Naive thymus-derived CD4-positive, alpha-beta T cell (primary cell): Measurements from ENCODE around the gene ERMN. TPM values are rescaled to one million over a fixed set of nuclear protein-coding genes. Genes with fewer than 3 reads are reported as not detected.
A peak's percentile ranks its signal among the peaks of the same experiment; 100 is the strongest.

ENCODE experiments used
- ATAC-seq: fragments of 150-1000 bp; cut with Tn5 transposase; 2 replicates; pipeline ENCODE4 v1.10.0; 2021; ENCODE audit warnings: mild to moderate bottlenecking, moderate library complexity
- CTCF ChIA-PET: fragments of 350-600 bp; sonication (Branson Sonifier 250); formaldehyde crosslinking; loops from one replicate; lab custom pipeline; 2021; ENCODE audit warnings: antibody characterized with exemption; lab: Charles Lee
- POLR2A ChIA-PET: fragments of 350-600 bp; sonication (Branson Sonifier 250); formaldehyde crosslinking; loops from one replicate; lab custom pipeline; 2021; ENCODE audit warnings: antibody characterized with exemption, inconsistent platforms; lab: Charles Lee
- DNase-seq, 9 donors: peaks; one replicate each; pipeline versions ENCODE4 v3.0.0 to v3.0.0-alpha.2; 2020 to 2022; ENCODE audit warnings: mixed read lengths in 1 of 9
- H3K27ac ChIP-seq: one replicate; pipeline ENCODE4 v1.7.0; 2013; ENCODE audit warnings: mild to moderate bottlenecking, low read depth, low read length, moderate library complexity
- H3K27me3 ChIP-seq, 2 donors: one replicate each; pipeline ENCODE4 v1.7.0; 2013; ENCODE audit warnings: low read length in 2 of 2, mild to moderate bottlenecking in 2 of 2, moderate library complexity in 2 of 2; ENCODE audit not compliant: control insufficient read depth in 2 of 2, insufficient read depth in 2 of 2
- H3K36me3 ChIP-seq, 3 experiments: 1 replicate in 2 of 3; 2 replicates in 1 of 3; pipeline ENCODE4 v1.7.0; 2013; ENCODE audit warnings: low read length in 3 of 3, mild to moderate bottlenecking in 3 of 3, moderate library complexity in 1 of 3; ENCODE audit not compliant: insufficient read depth in 3 of 3, control insufficient read depth in 2 of 3
- H3K4me1 ChIP-seq, 2 donors: one replicate each; pipeline ENCODE4 v1.7.0; 2013; ENCODE audit warnings: low read length in 2 of 2, mild to moderate bottlenecking in 2 of 2, moderate library complexity in 1 of 2; ENCODE audit not compliant: control insufficient read depth in 2 of 2, insufficient read depth in 2 of 2
- H3K4me3 ChIP-seq: 2 replicates; pipeline ENCODE4 v1.7.0; 2013; ENCODE audit warnings: mild to moderate bottlenecking, low read length
- H3K9me3 ChIP-seq, 3 experiments: 1 replicate in 2 of 3; 2 replicates in 1 of 3; pipeline ENCODE4 v1.7.0; 2013; ENCODE audit warnings: low read length in 3 of 3; ENCODE audit not compliant: control insufficient read depth in 2 of 3
- H3K27ac Mint-ChIP-seq, 9 donors: one replicate each; pipeline ENCODE4 v1.8.0; 2020 to 2022; ENCODE audit warnings: mixed read lengths in 9 of 9, mild to moderate bottlenecking in 8 of 9, moderate library complexity in 5 of 9, inconsistent platforms in 2 of 9
- H3K27me3 Mint-ChIP-seq, 5 donors: one replicate each; pipeline ENCODE4 v1.8.0; 2021 to 2022; ENCODE audit warnings: mixed read lengths in 5 of 5, mild to moderate bottlenecking in 1 of 5
- H3K36me3 Mint-ChIP-seq, 5 donors: one replicate each; pipeline ENCODE4 v1.8.0; 2020 to 2022; ENCODE audit warnings: mixed read lengths in 5 of 5, mild to moderate bottlenecking in 3 of 5, inconsistent platforms in 1 of 5
- H3K4me1 Mint-ChIP-seq, 7 donors: one replicate each; pipeline ENCODE4 v1.8.0; 2020 to 2022; ENCODE audit warnings: mixed read lengths in 7 of 7, mild to moderate bottlenecking in 3 of 7, inconsistent platforms in 1 of 7
- H3K4me3 Mint-ChIP-seq, 10 donors: one replicate each; pipeline ENCODE4 v1.8.0; 2020 to 2022; ENCODE audit warnings: mild to moderate bottlenecking in 10 of 10, mixed read lengths in 10 of 10, moderate library complexity in 6 of 10, inconsistent platforms in 2 of 10
- H3K9me3 Mint-ChIP-seq, 11 donors: one replicate each; pipeline ENCODE4 v1.8.0; 2020 to 2022; ENCODE audit warnings: mixed read lengths in 11 of 11, mild to moderate bottlenecking in 4 of 11, inconsistent platforms in 1 of 11, moderate library complexity in 1 of 11
- intact Hi-C, 2 donors: fragments of 100-400 bp; cut with micrococcal nuclease; formaldehyde crosslinking; loops; one replicate each; pipeline ENCODE4 v1.15.1; 2023
- polyA plus RNA-seq, 2 donors: library from polyadenylated mRNA; unstranded; fragments of 300-500 nt; fragmentation: Illumina TruSeq; gene quantifications; one replicate each; pipeline ENCODE4 v1.2.3, GENCODE V29; 2021
- total RNA-seq, 6 experiments: library from RNA in 5 of 6; stranded (reverse) in 5 of 6; gene quantifications; 1 replicate in 5 of 6; 2 replicates in 1 of 6; pipeline ENCODE4 v1.2.3 and lab custom pipeline; 2021 to 2026

The ERMN gene
- total and polyA plus RNA-seq, 7 experiments from 2014 or later: 0.09 to 17.3 (median 6.0) TPM

GRCh38 chr2:157321466-157321865 lies 4.2 kb downstream of the ERMN start:
- H3K4me1 Mint-ChIP-seq: peaks cover 8 to 14% (median 11%) of the 10 kb centered on the region in 7 donors
- ATAC-seq (no peak), DNase-seq (no peak)
- H3K27me3 Mint-ChIP-seq: no peaks in the 10 kb centered on the region
- no peak overlapping the region for H3K27ac ChIP-seq
- no peaks in the 10 kb centered on the region for H3K4me1 ChIP-seq
- no peak overlapping the region for H3K4me3 ChIP-seq
- H3K27me3 ChIP-seq: no peaks in the 10 kb centered on the region
- peak overlapping the region in 1 of 9 donors; percentile 10 for H3K27ac Mint-ChIP-seq
- POLR2A ChIA-PET: interaction anchor here (0.7 kb wide), 1 partner anchor 128 kb away, joined by 3 read pairs; no protein-coding TSS in a partner anchor
- peaks cover 3 to 40% (median 28%) of the 10 kb centered on the region in 5 donors for H3K36me3 Mint-ChIP-seq
- peaks cover 0 to 5% (median 0%) of the 10 kb centered on the region in 3 experiments for H3K36me3 ChIP-seq
- CTCF ChIA-PET: interaction anchor here (1.1 kb wide), 1 partner anchor 19 kb away, joined by 3 read pairs; no protein-coding TSS in a partner anchor
- H3K9me3 Mint-ChIP-seq: peaks cover 0 to 2% (median 0%) of the 10 kb centered on the region in 11 donors
- no peak overlapping the region for H3K4me3 Mint-ChIP-seq
- H3K9me3 ChIP-seq: no peaks in the 10 kb centered on the region
- intact Hi-C loops: no loop called here

- H3K9me3 Mint-ChIP-seq: peaks cover 0 to 2% (median 0%) of the 10 kb centered on the region in 11 donors
- peaks cover 0 to 4% (median 0%) of the 10 kb centered on the region in 5 donors for H3K27me3 Mint-ChIP-seq
- H3K36me3 ChIP-seq: peaks cover 0 to 5% (median 0%) of the 10 kb centered on the region in 3 experiments
- ATAC-seq (no peak), DNase-seq (no peak)
- no peak overlapping the region for H3K4me3 Mint-ChIP-seq
- ChIA-PET CTCF (interaction anchor here (1.1 kb wide), 1 partner anchor 18 kb away, joined by 3 read pairs; no protein-coding TSS in a partner anchor), POLR2A (interaction anchor here (0.6 kb wide), 1 partner anchor 15 kb away, joined by 3 read pairs; no protein-coding TSS in a partner anchor)
- no peaks in the 10 kb centered on the region for H3K9me3 ChIP-seq
- intact Hi-C loops: no loop called here
- peaks cover 6 to 12% (median 10%) of the 10 kb centered on the region in 7 donors for H3K4me1 Mint-ChIP-seq
- no peak overlapping the region for H3K27ac ChIP-seq
- H3K27ac Mint-ChIP-seq: no peak overlapping the region
- no peak overlapping the region for H3K4me3 ChIP-seq
- peaks cover 3 to 38% (median 27%) of the 10 kb centered on the region in 5 donors for H3K36me3 Mint-ChIP-seq
- no peaks in the 10 kb centered on the region for H3K4me1 ChIP-seq
- H3K27me3 ChIP-seq: no peaks in the 10 kb centered on the region
Measured at GRCh38 chr2:157320409-157320808, 5.2 kb downstream of the ERMN start.

DNA sequence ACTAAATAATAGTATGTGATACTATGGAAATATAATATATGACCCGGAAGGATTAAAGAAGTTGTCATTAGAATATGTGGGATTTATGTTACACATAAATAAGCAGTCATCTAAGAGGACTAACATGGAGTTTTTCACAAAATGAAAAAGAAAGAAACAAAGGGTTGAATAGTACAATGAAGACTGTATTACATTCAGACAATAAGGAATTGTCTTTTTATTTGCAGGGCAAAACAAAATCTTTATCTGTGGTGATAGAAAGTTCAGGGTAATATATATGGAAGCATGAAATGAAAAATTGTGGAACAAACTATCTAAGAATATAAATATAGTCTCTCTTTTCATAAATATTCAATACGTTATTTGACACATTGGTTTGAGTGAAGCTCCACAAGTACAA lies 5.8 kb downstream of the ERMN start:
- peaks cover 3 to 36% (median 26%) of the 10 kb centered on the region in 5 donors for H3K36me3 Mint-ChIP-seq
- no peaks in the 10 kb centered on the region for H3K27me3 ChIP-seq
- ATAC-seq (no peak), DNase-seq (no peak)
- H3K4me3 ChIP-seq: no peak overlapping the region
- no peak overlapping the region for H3K27ac ChIP-seq
- peaks cover 0 to 5% (median 0%) of the 10 kb centered on the region in 3 experiments for H3K36me3 ChIP-seq
- peaks cover 6 to 12% (median 9%) of the 10 kb centered on the region in 7 donors for H3K4me1 Mint-ChIP-seq
- H3K9me3 ChIP-seq: no peaks in the 10 kb centered on the region
- H3K4me1 ChIP-seq: no peaks in the 10 kb centered on the region
- intact Hi-C loops: no loop called here
- peaks cover 0 to 5% (median 0%) of the 10 kb centered on the region in 5 donors for H3K27me3 Mint-ChIP-seq
- H3K4me3 Mint-ChIP-seq: no peak overlapping the region
- POLR2A ChIA-PET: interaction anchor here (0.6 kb wide), 1 partner anchor 14 kb away, joined by 3 read pairs; no protein-coding TSS in a partner anchor
- no peak overlapping the region for H3K27ac Mint-ChIP-seq
- peaks cover 0 to 2% (median 0%) of the 10 kb centered on the region in 11 donors for H3K9me3 Mint-ChIP-seq
- CTCF ChIA-PET: interaction anchor here (1.7 kb wide), 1 partner anchor 8 kb away, joined by 10 read pairs; no protein-coding TSS in a partner anchor

GRCh38 chr2:157318884-157319283 lies 6.7 kb downstream of the ERMN start:
- peaks cover 6 to 12% (median 9%) of the 10 kb centered on the region in 7 donors for H3K4me1 Mint-ChIP-seq
- peaks cover 0 to 5% (median 0%) of the 10 kb centered on the region in 5 donors for H3K27me3 Mint-ChIP-seq
- H3K4me3 ChIP-seq: no peak overlapping the region
- intact Hi-C loops: loop anchor here in 1 of 2 donors (1.0 kb wide), 1 partner anchor 9 kb away; no protein-coding TSS in a partner anchor
- H3K27me3 ChIP-seq: no peaks in the 10 kb centered on the region
- H3K9me3 ChIP-seq: no peaks in the 10 kb centered on the region
- ATAC-seq: no peak
- no peaks in the 10 kb centered on the region for H3K4me1 ChIP-seq
- no peak overlapping the region for H3K4me3 Mint-ChIP-seq
- CTCF ChIA-PET: interaction anchor here (1.4 to 1.7 kb wide), 2 partner anchors 9 kb away, joined by 3 to 10 read pairs; no protein-coding TSS in a partner anchor
- peaks cover 0 to 2% (median 0%) of the 10 kb centered on the region in 11 donors for H3K9me3 Mint-ChIP-seq
- peaks cover 0 to 5% (median 0%) of the 10 kb centered on the region in 3 experiments for H3K36me3 ChIP-seq
- peaks cover 3 to 36% (median 26%) of the 10 kb centered on the region in 5 donors for H3K36me3 Mint-ChIP-seq
- DNase-seq: no peak
- POLR2A ChIA-PET: interaction anchor here (0.8 kb wide), 1 partner anchor 141 kb away, joined by 3 read pairs; no protein-coding TSS in a partner anchor
- H3K27ac ChIP-seq: no peak overlapping the region
- no peak overlapping the region for H3K27ac Mint-ChIP-seq

- intact Hi-C loops: no loop called here
- Histone ChIP-seq H3K27me3 (no peaks in the 10 kb centered on the region), H3K27ac (no peak overlapping the region), H3K4me1 (no peaks in the 10 kb centered on the region), H3K9me3 (no peaks in the 10 kb centered on the region), H3K4me3 (no peak overlapping the region), H3K36me3 (no peaks in the 10 kb centered on the region)
- POLR2A ChIA-PET: interaction anchor here (1.1 kb wide), 1 partner anchor 12 kb away, joined by 5 read pairs; no protein-coding TSS in a partner anchor
- DNase-seq (no peak), ATAC-seq (no peak)
- Mint-ChIP-seq H3K27ac (no peak overlapping the region), H3K4me3 (no peak overlapping the region), H3K9me3 (peaks cover 0 to 2% (median 0%) of the 10 kb centered on the region in 11 donors), H3K36me3 (peaks cover 0 to 16% (median 12%) of the 10 kb centered on the region in 5 donors), H3K27me3 (peaks cover 0 to 5% (median 0%) of the 10 kb centered on the region in 5 donors), H3K4me1 (no peaks in the 10 kb centered on the region)
- CTCF ChIA-PET: no interaction called here
Measured at GRCh38 chr2:157315901-157316300, 9.7 kb downstream of the ERMN start.

DNA sequence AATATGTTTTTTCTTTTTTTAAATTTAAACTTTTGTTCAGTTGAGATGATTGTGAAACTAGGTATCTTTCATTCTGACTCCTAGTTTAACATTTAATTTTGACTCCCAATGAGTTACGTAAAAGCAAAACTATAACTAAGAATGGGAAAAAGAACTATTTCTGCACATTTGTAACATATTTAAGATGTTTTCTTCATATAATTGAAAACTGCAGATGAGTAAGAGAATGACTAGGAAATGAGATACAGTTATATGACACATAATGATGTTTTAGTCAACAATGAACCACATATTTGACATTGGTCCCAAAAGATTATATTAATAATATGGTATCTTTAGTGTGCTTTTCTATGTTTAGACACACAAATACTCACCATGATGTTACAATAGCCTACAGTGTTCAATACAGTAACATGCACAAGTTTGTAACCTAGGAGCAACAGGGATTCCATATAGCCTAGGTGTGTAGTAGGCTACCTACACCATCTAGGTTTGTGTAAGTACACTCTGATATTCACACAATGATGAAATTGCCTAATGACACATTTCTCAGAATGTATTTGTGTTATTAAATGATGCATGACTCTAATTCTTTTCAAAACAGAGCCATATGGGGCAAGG lies 12.6 kb downstream of the ERMN start:
- H3K27ac ChIP-seq: no peak overlapping the region
- Mint-ChIP-seq H3K9me3 (no peaks in the 10 kb centered on the region), H3K27ac (no peak overlapping the region), H3K4me1 (no peaks in the 10 kb centered on the region), H3K36me3 (no peaks in the 10 kb centered on the region), H3K4me3 (no peak overlapping the region), H3K27me3 (peaks cover 0 to 5% (median 4%) of the 10 kb centered on the region in 5 donors)
- no peaks in the 10 kb centered on the region for H3K27me3 ChIP-seq
- H3K9me3 ChIP-seq: no peaks in the 10 kb centered on the region
- ChIA-PET POLR2A (interaction anchor here (0.7 to 0.9 kb wide), 2 partner anchors 9 to 435 kb away, joined by 3 read pairs; no protein-coding TSS in a partner anchor), CTCF (no interaction called here)
- ATAC-seq (no peak), DNase-seq (no peak)
- H3K36me3 ChIP-seq: no peaks in the 10 kb centered on the region
- H3K4me1 ChIP-seq: no peaks in the 10 kb centered on the region
- intact Hi-C loops: no loop called here
- no peak overlapping the region for H3K4me3 ChIP-seq
